PC-3 (cell line): ENCODE results near the gene KCNIP4. TPM values are rescaled to one million over a fixed set of nuclear protein-coding genes. Genes with fewer than 3 reads are reported as not detected.

Source experiments
- ATAC-seq: fragments of 200-7000 bp; cut with Tn5 transposase; 2 replicates; pipeline ENCODE4 v1.9.1; 2020; ENCODE audit warnings: mild to moderate bottlenecking, moderate library complexity
- BruUV-seq: library from RNA; stranded (reverse); fragments of 400-500 nt; replicated peaks from 2 replicates; lab custom pipeline; 2021; lab: Mats Ljungman, UMichigan
- CTCF ChIA-PET: fragments of 300-600 bp; sonication (Branson Sonifier 250); formaldehyde crosslinking; loops from one replicate; lab custom pipeline; 2022; ENCODE audit warnings: antibody characterized with exemption; lab: Charles Lee
- POLR2A ChIA-PET: fragments of 300-600 bp; sonication (Branson Sonifier 250); formaldehyde crosslinking; loops from one replicate; lab custom pipeline; 2022; ENCODE audit warnings: antibody characterized with exemption; ENCODE audit not compliant: unreplicated experiment; lab: Charles Lee
- DNase-seq: peaks from one replicate; pipeline ENCODE4 v3.0.0-alpha.2; 2015
- H2AFZ ChIP-seq: fragments of 300-600 bp; sonication (generic); 2 replicates; pipeline ENCODE4 v1.6.0; 2016; ENCODE audit warnings: antibody characterized with exemption, low read length
- H3F3A ChIP-seq: fragments of 300-600 bp; sonication (generic); one replicate; pipeline ENCODE4 v1.6.0; 2017; ENCODE audit warnings: antibody characterized with exemption, low read length, control low read depth, mild to moderate bottlenecking; ENCODE audit not compliant: unreplicated experiment
- H3K27ac ChIP-seq: fragments of 300-600 bp; sonication (generic); 2 replicates; pipeline ENCODE4 v1.5.1; 2016; ENCODE audit warnings: mild to moderate bottlenecking, low read length
- H3K27me3 ChIP-seq: fragments of 300-600 bp; sonication (generic); 2 replicates; pipeline ENCODE4 v1.6.1; 2016; ENCODE audit warnings: low read length, mixed read lengths
- H3K36me3 ChIP-seq: fragments of 300-600 bp; sonication (generic); 2 replicates; pipeline ENCODE4 v1.6.1; 2016; ENCODE audit warnings: low read depth, mixed run types, low read length, mixed read lengths
- H3K4me1 ChIP-seq: fragments of 300-600 bp; sonication (generic); 2 replicates; pipeline ENCODE4 v1.5.1; 2016; ENCODE audit warnings: low read length; ENCODE audit not compliant: insufficient read depth
- H3K4me2 ChIP-seq: fragments of 300-600 bp; sonication (generic); 2 replicates; pipeline ENCODE4 v1.6.0; 2016; ENCODE audit warnings: low read length
- H3K4me3 ChIP-seq: fragments of 300-600 bp; sonication (generic); 2 replicates; pipeline ENCODE4 v1.5.1; 2016; ENCODE audit warnings: mild to moderate bottlenecking, low read length, mixed read lengths
- H3K79me2 ChIP-seq: fragments of 300-600 bp; sonication (generic); 2 replicates; pipeline ENCODE4 v1.6.1; 2017; ENCODE audit warnings: low read length, mixed read lengths
- H3K9ac ChIP-seq: fragments of 300-600 bp; sonication (generic); 2 replicates; pipeline ENCODE4 v1.6.0; 2016; ENCODE audit warnings: mild to moderate bottlenecking, low read length
- H3K9me2 ChIP-seq: fragments of 300-600 bp; sonication (generic); replicated peaks from 2 replicates; pipeline ENCODE4 v1.6.1; 2016; ENCODE audit warnings: mixed run types, low read length, mixed read lengths
- H3K9me3 ChIP-seq: fragments of 300-600 bp; sonication (generic); 2 replicates; pipeline ENCODE4 v1.6.1; 2016; ENCODE audit warnings: low read length, mixed read lengths
- H4K20me1 ChIP-seq: fragments of 300-600 bp; sonication (generic); 2 replicates; pipeline ENCODE4 v1.6.1; 2016; ENCODE audit warnings: low read length, mixed read lengths
- CTCF ChIP-seq: fragments of 300-600 bp; sonication (generic); conservative IDR thresholded peaks from 2 replicates; pipeline ENCODE4 v1.5.1; 2017; ENCODE audit warnings: antibody characterized with exemption, low read depth, mild to moderate bottlenecking, low read length
- EZH2 ChIP-seq: fragments of 300-600 bp; sonication (generic); IDR thresholded peaks from one replicate; pipeline ENCODE4 v1.6.1; 2017; ENCODE audit warnings: antibody characterized with exemption, mild to moderate bottlenecking, low read length; ENCODE audit not compliant: unreplicated experiment
- EZH2phosphoT487 ChIP-seq: fragments of 300-600 bp; sonication (generic); IDR thresholded peaks from 2 replicates; pipeline ENCODE4 v1.6.1; 2018; ENCODE audit warnings: mild to moderate bottlenecking, antibody characterized with exemption, low read length, borderline replicate concordance
- intact Hi-C: fragments of 100-400 bp; cut with micrococcal nuclease; formaldehyde crosslinking; loops from 2 replicates; pipeline ENCODE4 v1.9.0; 2023
- total RNA-seq: library from RNA; depleted of rRNA; stranded (reverse); fragments of >200 nt; gene quantifications from 2 replicates; pipeline ENCODE4 v1.2.3, GENCODE V29; 2014

Gene KCNIP4
- total RNA-seq, 1 experiment from 2014 or later = not detected

GRCh38 chr4:20890761-20891160 lies 1057.8 kb downstream of the KCNIP4 start:
- ChIA-PET POLR2A (no interaction called here), CTCF (no interaction called here)
- ATAC-seq (no peak), DNase-seq (no peak)
- H3K4me3 ChIP-seq = no peak overlapping the region
- H2AFZ ChIP-seq = no peak overlapping the region
- H3K9me3 ChIP-seq = no peaks in the 10 kb centered on the region
- no peaks in the 10 kb centered on the region for H3K36me3 ChIP-seq
- no peak overlapping the region for H3K9ac ChIP-seq
- no peak overlapping the region for H3K27ac ChIP-seq
- intact Hi-C loops = no loop called here
- H3K4me1 ChIP-seq = no peaks in the 10 kb centered on the region
- H3F3A ChIP-seq = no peaks in the 10 kb centered on the region
- no peak overlapping the region for H3K4me2 ChIP-seq
- no peaks in the 10 kb centered on the region for H4K20me1 ChIP-seq
- H3K27me3 ChIP-seq = peaks cover 34% of the 10 kb centered on the region
- TF ChIP-seq CTCF = no peak
- no peak for TF ChIP-seq EZH2phosphoT487
- TF ChIP-seq EZH2 = no peak
- H3K79me2 ChIP-seq = no peaks in the 10 kb centered on the region
- H3K9me2 ChIP-seq = no peaks in the 10 kb centered on the region
- no TSS peak for BruUV-seq

DNA sequence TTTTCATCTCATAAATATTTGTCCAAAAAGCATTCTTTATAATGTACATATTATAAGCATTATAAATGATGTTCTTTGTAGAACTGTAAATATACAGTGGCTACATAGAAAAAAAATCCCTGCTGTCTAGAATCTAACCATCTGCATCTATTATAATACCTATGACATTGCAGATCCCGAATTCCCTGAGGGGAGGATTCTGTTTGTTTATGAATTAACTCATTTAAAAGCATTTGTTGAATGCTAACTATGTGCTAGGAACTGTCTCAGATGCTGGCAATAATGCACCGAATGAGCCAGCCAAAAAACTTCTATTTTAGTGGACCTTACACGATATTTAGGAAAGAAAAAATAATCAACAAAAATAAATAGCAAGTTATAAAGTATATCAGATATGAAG lies 1058.7 kb downstream of the KCNIP4 start:
- H3F3A ChIP-seq = no peaks in the 10 kb centered on the region
- POLR2A ChIA-PET = no interaction called here
- BruUV-seq = no TSS peak
- no peak overlapping the region for H2AFZ ChIP-seq
- no peaks in the 10 kb centered on the region for H3K4me1 ChIP-seq
- no peak for ATAC-seq
- TF ChIP-seq CTCF (no peak), EZH2phosphoT487 (no peak)
- intact Hi-C loops = no loop called here
- no peak overlapping the region for H3K27ac ChIP-seq
- no peaks in the 10 kb centered on the region for H4K20me1 ChIP-seq
- no peaks in the 10 kb centered on the region for H3K79me2 ChIP-seq
- no peaks in the 10 kb centered on the region for H3K9me2 ChIP-seq
- no peaks in the 10 kb centered on the region for H3K9me3 ChIP-seq
- H3K9ac ChIP-seq = no peak overlapping the region
- peaks cover 35% of the 10 kb centered on the region for H3K27me3 ChIP-seq
- H3K36me3 ChIP-seq = no peaks in the 10 kb centered on the region
- no peak overlapping the region for H3K4me3 ChIP-seq
- DNase-seq = no peak
- H3K4me2 ChIP-seq = no peak overlapping the region
- CTCF ChIA-PET = no interaction called here

DNA sequence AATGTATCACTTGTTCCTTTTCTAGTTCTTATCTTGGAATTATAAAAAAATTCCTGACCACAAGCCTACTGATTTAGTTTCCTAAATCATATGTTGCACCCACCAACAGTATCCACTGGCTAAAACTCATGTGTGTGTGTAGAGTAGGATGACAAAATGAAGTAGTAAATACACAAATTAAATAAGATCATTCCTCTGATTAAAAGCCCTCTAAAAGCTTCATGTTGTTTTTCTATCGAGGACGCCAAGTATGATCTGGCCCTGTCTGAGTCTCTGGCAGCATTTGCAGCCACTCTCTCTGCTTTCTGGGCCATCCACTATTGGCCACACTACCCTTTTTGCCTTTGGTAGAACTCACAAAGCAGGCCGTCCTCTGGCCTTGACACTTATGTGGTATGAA lies 1064.9 kb downstream of the KCNIP4 start:
- no peaks in the 10 kb centered on the region for H4K20me1 ChIP-seq
- no peaks in the 10 kb centered on the region for H3F3A ChIP-seq

More for the DNA sequence above, 1064.9 kb downstream of the KCNIP4 start:
- Histone ChIP-seq H3K27ac (no peak overlapping the region), H3K4me1 (no peaks in the 10 kb centered on the region), H3K4me2 (no peak overlapping the region), H3K27me3 (peaks cover 33% of the 10 kb centered on the region), H3K9me3 (no peaks in the 10 kb centered on the region), H3K4me3 (no peak overlapping the region), H2AFZ (no peak overlapping the region), H3K9me2 (no peaks in the 10 kb centered on the region), H3K9ac (no peak overlapping the region), H3K79me2 (no peaks in the 10 kb centered on the region), H3K36me3 (no peaks in the 10 kb centered on the region)
- ChIA-PET CTCF (no interaction called here), POLR2A (no interaction called here)
- DNase-seq (no peak), ATAC-seq (no peak)
- TF ChIP-seq EZH2 (no peak), EZH2phosphoT487 (no peak), CTCF (no peak)
- intact Hi-C loops = no loop called here
- no TSS peak for BruUV-seq
